ENCODE data around the gene TMCC3.

The TMCC3 gene

GRCh38 chr12:94623161-94623920, 27.0 kb downstream of the TMCC3 start:
- H3K27ac ChIP-seq (ENCODE audit: insufficient read depth, low read length, poor library complexity, severe bottlenecking), result no peak overlapping the region
- no peaks in the 10 kb centered on the region for H3K9me3 ChIP-seq (ENCODE audit: control insufficient read depth, low read length)
- no peak for DNase-seq
- no peaks in the 10 kb centered on the region for H3K36me3 ChIP-seq (ENCODE audit: control insufficient read depth, insufficient read depth, low read length)
- H3K4me3 ChIP-seq (ENCODE audit: insufficient read depth, low read depth, low read length, poor library complexity, severe bottlenecking), result no peak overlapping the region
- no peaks in the 10 kb centered on the region for H3K4me1 ChIP-seq (ENCODE audit: control insufficient read depth, insufficient read depth, low read length, poor library complexity, severe bottlenecking)
- H3K27me3 ChIP-seq (replicated peaks; ENCODE audit: control insufficient read depth, insufficient read depth, low read length, poor library complexity, severe bottlenecking), result no peaks in the 10 kb centered on the region

GRCh38 chr12:94622475-94622874, 27.9 kb downstream of the TMCC3 start:
- no peak overlapping the region for H3K27ac ChIP-seq (ENCODE audit: insufficient read depth, low read length, poor library complexity, severe bottlenecking)
- no peak overlapping the region for H3K4me3 ChIP-seq (ENCODE audit: insufficient read depth, low read depth, low read length, poor library complexity, severe bottlenecking)
- H3K27me3 ChIP-seq (replicated peaks; ENCODE audit: control insufficient read depth, insufficient read depth, low read length, poor library complexity, severe bottlenecking), result no peaks in the 10 kb centered on the region
- no peaks in the 10 kb centered on the region for H3K9me3 ChIP-seq (ENCODE audit: control insufficient read depth, low read length)
- no peak for DNase-seq
- H3K4me1 ChIP-seq (ENCODE audit: control insufficient read depth, insufficient read depth, low read length, poor library complexity, severe bottlenecking), result no peaks in the 10 kb centered on the region
- no peaks in the 10 kb centered on the region for H3K36me3 ChIP-seq (ENCODE audit: control insufficient read depth, insufficient read depth, low read length)

GRCh38 chr12:94621662-94622359, 28.5 kb downstream of the TMCC3 start:
- H3K4me3 ChIP-seq (ENCODE audit: insufficient read depth, low read depth, low read length, poor library complexity, severe bottlenecking), result no peak overlapping the region
- no peaks in the 10 kb centered on the region for H3K27me3 ChIP-seq (replicated peaks; ENCODE audit: control insufficient read depth, insufficient read depth, low read length, poor library complexity, severe bottlenecking)
- no peaks in the 10 kb centered on the region for H3K36me3 ChIP-seq (ENCODE audit: control insufficient read depth, insufficient read depth, low read length)
- no peak overlapping the region for H3K27ac ChIP-seq (ENCODE audit: insufficient read depth, low read length, poor library complexity, severe bottlenecking)
- H3K4me1 ChIP-seq (ENCODE audit: control insufficient read depth, insufficient read depth, low read length, poor library complexity, severe bottlenecking), result no peaks in the 10 kb centered on the region
- no peak for DNase-seq
- H3K9me3 ChIP-seq (ENCODE audit: control insufficient read depth, low read length), result no peaks in the 10 kb centered on the region

GRCh38 chr12:94620621-94621020, 29.7 kb downstream of the TMCC3 start:
- DNase-seq, result no peak
- Histone ChIP-seq H3K27me3 (replicated peaks; ENCODE audit: control insufficient read depth, insufficient read depth, low read length, poor library complexity, severe bottlenecking) (no peaks in the 10 kb centered on the region), H3K36me3 (ENCODE audit: control insufficient read depth, insufficient read depth, low read length) (no peaks in the 10 kb centered on the region), H3K4me3 (ENCODE audit: insufficient read depth, low read depth, low read length, poor library complexity, severe bottlenecking) (no peak overlapping the region), H3K4me1 (ENCODE audit: control insufficient read depth, insufficient read depth, low read length, poor library complexity, severe bottlenecking) (no peaks in the 10 kb centered on the region), H3K27ac (ENCODE audit: insufficient read depth, low read length, poor library complexity, severe bottlenecking) (no peak overlapping the region), H3K9me3 (ENCODE audit: control insufficient read depth, low read length) (no peaks in the 10 kb centered on the region)

GRCh38 chr12:94618995-94619695, 31.2 kb downstream of the TMCC3 start:
- Histone ChIP-seq H3K36me3 (ENCODE audit: control insufficient read depth, insufficient read depth, low read length) (no peaks in the 10 kb centered on the region), H3K4me3 (ENCODE audit: insufficient read depth, low read depth, low read length, poor library complexity, severe bottlenecking) (no peak overlapping the region), H3K9me3 (ENCODE audit: control insufficient read depth, low read length) (no peaks in the 10 kb centered on the region), H3K27ac (ENCODE audit: insufficient read depth, low read length, poor library complexity, severe bottlenecking) (no peak overlapping the region), H3K4me1 (ENCODE audit: control insufficient read depth, insufficient read depth, low read length, poor library complexity, severe bottlenecking) (no peaks in the 10 kb centered on the region), H3K27me3 (replicated peaks; ENCODE audit: control insufficient read depth, insufficient read depth, low read length, poor library complexity, severe bottlenecking) (no peaks in the 10 kb centered on the region)
- DNase-seq, result no peak

GRCh38 chr12:94617101-94617500, 33.3 kb downstream of the TMCC3 start:
- no peaks in the 10 kb centered on the region for H3K9me3 ChIP-seq (ENCODE audit: control insufficient read depth, low read length)
- no peak overlapping the region for H3K4me3 ChIP-seq (ENCODE audit: insufficient read depth, low read depth, low read length, poor library complexity, severe bottlenecking)
- no peaks in the 10 kb centered on the region for H3K27me3 ChIP-seq (replicated peaks; ENCODE audit: control insufficient read depth, insufficient read depth, low read length, poor library complexity, severe bottlenecking)
- H3K4me1 ChIP-seq (ENCODE audit: control insufficient read depth, insufficient read depth, low read length, poor library complexity, severe bottlenecking), result no peaks in the 10 kb centered on the region
- DNase-seq, result no peak
- H3K36me3 ChIP-seq (ENCODE audit: control insufficient read depth, insufficient read depth, low read length), result no peaks in the 10 kb centered on the region
- no peak overlapping the region for H3K27ac ChIP-seq (ENCODE audit: insufficient read depth, low read length, poor library complexity, severe bottlenecking)

- Histone ChIP-seq H3K27ac (ENCODE audit: insufficient read depth, low read length, poor library complexity, severe bottlenecking) (no peak overlapping the region), H3K27me3 (replicated peaks; ENCODE audit: control insufficient read depth, insufficient read depth, low read length, poor library complexity, severe bottlenecking) (no peaks in the 10 kb centered on the region), H3K4me3 (ENCODE audit: insufficient read depth, low read depth, low read length, poor library complexity, severe bottlenecking) (no peak overlapping the region), H3K9me3 (ENCODE audit: control insufficient read depth, low read length) (no peaks in the 10 kb centered on the region), H3K36me3 (ENCODE audit: control insufficient read depth, insufficient read depth, low read length) (no peaks in the 10 kb centered on the region), H3K4me1 (ENCODE audit: control insufficient read depth, insufficient read depth, low read length, poor library complexity, severe bottlenecking) (no peaks in the 10 kb centered on the region)
- no peak for DNase-seq
Measured at GRCh38 chr12:94616203-94616729, 34.1 kb downstream of the TMCC3 start.

- Histone ChIP-seq H3K27me3 (replicated peaks; ENCODE audit: control insufficient read depth, insufficient read depth, low read length, poor library complexity, severe bottlenecking) (no peaks in the 10 kb centered on the region), H3K36me3 (ENCODE audit: control insufficient read depth, insufficient read depth, low read length) (no peaks in the 10 kb centered on the region), H3K27ac (ENCODE audit: insufficient read depth, low read length, poor library complexity, severe bottlenecking) (no peak overlapping the region), H3K4me3 (ENCODE audit: insufficient read depth, low read depth, low read length, poor library complexity, severe bottlenecking) (no peak overlapping the region), H3K9me3 (ENCODE audit: control insufficient read depth, low read length) (no peaks in the 10 kb centered on the region), H3K4me1 (ENCODE audit: control insufficient read depth, insufficient read depth, low read length, poor library complexity, severe bottlenecking) (no peaks in the 10 kb centered on the region)
- DNase-seq, result no peak
Measured at GRCh38 chr12:94615260-94616181, 34.8 kb downstream of the TMCC3 start.

- H3K9me3 ChIP-seq (ENCODE audit: control insufficient read depth, low read length), result no peaks in the 10 kb centered on the region
- no peaks in the 10 kb centered on the region for H3K27me3 ChIP-seq (replicated peaks; ENCODE audit: control insufficient read depth, insufficient read depth, low read length, poor library complexity, severe bottlenecking)
- H3K27ac ChIP-seq (ENCODE audit: insufficient read depth, low read length, poor library complexity, severe bottlenecking), result no peak overlapping the region
- H3K36me3 ChIP-seq (ENCODE audit: control insufficient read depth, insufficient read depth, low read length), result no peaks in the 10 kb centered on the region
- no peak for DNase-seq
- no peak overlapping the region for H3K4me3 ChIP-seq (ENCODE audit: insufficient read depth, low read depth, low read length, poor library complexity, severe bottlenecking)
- no peaks in the 10 kb centered on the region for H3K4me1 ChIP-seq (ENCODE audit: control insufficient read depth, insufficient read depth, low read length, poor library complexity, severe bottlenecking)
Measured at GRCh38 chr12:94614288-94614721, 36.1 kb downstream of the TMCC3 start.

Measured in effector memory CD4-positive, alpha-beta T cell (primary cell).